ENCODE data around the gene RPL10. TPM values are rescaled to one million over a fixed set of nuclear protein-coding genes. Genes with fewer than 3 reads are reported as not detected.
A peak's percentile ranks its signal among the peaks of the same experiment; 100 is the strongest.

Gene RPL10
- polyA plus RNA-seq, 1 donor from 2014 or later, result 3,689 TPM

- Histone ChIP-seq H4K20me1 (ENCODE audit: insufficient read depth) (no peaks in the 10 kb centered on the region), H2AFZ (ENCODE audit: low read depth, low read length) (no peak overlapping the region), H3K9me3 (ENCODE audit: low read length) (no peaks in the 10 kb centered on the region), H3K27me3 (ENCODE audit: insufficient read depth, low read depth, low read length) (no peaks in the 10 kb centered on the region), H3K9me2 (ENCODE audit: insufficient read depth, low read length) (no peaks in the 10 kb centered on the region), H3K79me2 (replicated peaks; ENCODE audit: insufficient read depth, low read length) (peaks cover 20% of the 10 kb centered on the region), H3K4me3 (ENCODE audit: low read length) (peak overlapping the region; percentile 59), H3F3A (ENCODE audit: insufficient read depth, low read length, poor library complexity, severe bottlenecking) (no peaks in the 10 kb centered on the region), H3K4me2 (ENCODE audit: low read length) (no peak overlapping the region), H3K36me3 (ENCODE audit: insufficient read depth, low read length) (no peaks in the 10 kb centered on the region), H3K27ac (ENCODE audit: low read length) (peak overlapping the region; percentile 85), H3K9ac (ENCODE audit: low read length) (peak overlapping the region; percentile 87)
- TF ChIP-seq SMC3 (conservative IDR thresholded peaks at IDR 0.05; ENCODE audit: poor library complexity) (no peak), MXI1 (conservative IDR thresholded peaks at IDR 0.05; ENCODE audit: poor library complexity, severe bottlenecking) (peak; percentile 30), TAF1 (IDR thresholded peaks at IDR 0.05; ENCODE audit: low read depth) (no peak), POLR2AphosphoS5 (IDR thresholded peaks at IDR 0.05) (peak; percentile 74), REST (IDR thresholded peaks at IDR 0.05; ENCODE audit: borderline replicate concordance) (no peak), EZH2 (IDR thresholded peaks at IDR 0.05; ENCODE audit: borderline replicate concordance, insufficient read depth, low read length, poor library complexity, severe bottlenecking) (no peak), EP300 (conservative IDR thresholded peaks at IDR 0.05; ENCODE audit: poor library complexity, severe bottlenecking) (no peak)
- TF ChIP-seq, protein P1, sequence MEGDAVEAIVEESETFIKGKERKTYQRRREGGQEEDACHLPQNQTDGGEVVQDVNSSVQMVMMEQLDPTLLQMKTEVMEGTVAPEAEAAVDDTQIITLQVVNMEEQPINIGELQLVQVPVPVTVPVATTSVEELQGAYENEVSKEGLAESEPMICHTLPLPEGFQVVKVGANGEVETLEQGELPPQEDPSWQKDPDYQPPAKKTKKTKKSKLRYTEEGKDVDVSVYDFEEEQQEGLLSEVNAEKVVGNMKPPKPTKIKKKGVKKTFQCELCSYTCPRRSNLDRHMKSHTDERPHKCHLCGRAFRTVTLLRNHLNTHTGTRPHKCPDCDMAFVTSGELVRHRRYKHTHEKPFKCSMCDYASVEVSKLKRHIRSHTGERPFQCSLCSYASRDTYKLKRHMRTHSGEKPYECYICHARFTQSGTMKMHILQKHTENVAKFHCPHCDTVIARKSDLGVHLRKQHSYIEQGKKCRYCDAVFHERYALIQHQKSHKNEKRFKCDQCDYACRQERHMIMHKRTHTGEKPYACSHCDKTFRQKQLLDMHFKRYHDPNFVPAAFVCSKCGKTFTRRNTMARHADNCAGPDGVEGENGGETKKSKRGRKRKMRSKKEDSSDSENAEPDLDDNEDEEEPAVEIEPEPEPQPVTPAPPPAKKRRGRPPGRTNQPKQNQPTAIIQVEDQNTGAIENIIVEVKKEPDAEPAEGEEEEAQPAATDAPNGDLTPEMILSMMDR (IDR thresholded peaks at IDR 0.05; ENCODE audit: poor library complexity, severe bottlenecking), result no peak
Measured at GRCh38 chrX:154436374-154436982, 38.3 kb downstream of the RPL10 start.

DNA sequence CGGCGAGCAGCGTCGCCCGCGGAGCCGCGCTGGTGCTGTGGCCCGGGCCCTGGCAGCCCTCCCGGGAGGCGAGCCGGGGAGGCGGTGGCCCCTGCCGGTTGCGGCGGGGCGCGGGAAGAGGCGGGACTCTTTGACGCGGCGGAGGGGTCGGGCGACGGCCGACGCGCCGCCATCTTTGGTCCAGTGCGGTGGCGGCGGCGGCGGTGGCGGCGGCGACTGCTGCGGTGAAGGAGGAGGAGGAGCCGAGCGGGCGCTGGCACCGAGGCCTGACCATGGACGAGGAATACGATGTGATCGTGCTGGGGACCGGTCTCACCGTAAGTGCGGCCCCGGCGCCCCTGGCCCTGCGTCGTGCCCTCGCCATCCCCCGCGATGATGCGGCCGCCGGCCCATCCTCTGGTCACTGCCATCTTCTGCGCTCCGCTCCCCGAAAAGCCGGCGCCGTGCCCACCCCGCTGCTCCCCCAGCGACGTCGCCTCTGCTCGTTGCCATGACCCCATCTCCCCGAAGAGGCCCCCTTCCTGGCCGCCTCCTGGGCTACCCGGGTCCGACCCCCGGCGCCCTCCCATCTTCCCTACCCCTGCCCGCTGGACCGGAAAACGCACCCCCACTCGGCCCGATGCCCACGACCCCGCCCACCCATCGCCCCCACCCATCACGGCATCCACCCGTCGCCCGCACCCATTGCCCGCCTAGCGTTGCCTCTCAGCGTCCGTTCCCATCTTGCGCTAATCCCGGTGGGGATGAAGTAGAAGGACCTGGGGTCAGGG is 39.0 kb downstream of the RPL10 start, which contains the start of gene GDI1:
Gene GDI1, plus strand, starts transcription at position 172 of the 770 bp plus-strand sequence. Its CDS starts 101 bp downstream, at position 273.
- H3K36me3 ChIP-seq (ENCODE audit: insufficient read depth, low read length), result no peaks in the 10 kb centered on the region
- H3K9me2 ChIP-seq (ENCODE audit: insufficient read depth, low read length), result no peaks in the 10 kb centered on the region
- peak within 1 kb of the TSS; percentile 68 for H3K4me2 ChIP-seq (ENCODE audit: low read length)
- no peaks in the 10 kb centered on the region for H3K9me3 ChIP-seq (ENCODE audit: low read length)
- no peaks in the 10 kb centered on the region for H3K27me3 ChIP-seq (ENCODE audit: insufficient read depth, low read depth, low read length)
- H4K20me1 ChIP-seq (ENCODE audit: insufficient read depth), result no peaks in the 10 kb centered on the region
- TF ChIP-seq EZH2 (IDR thresholded peaks at IDR 0.05; ENCODE audit: borderline replicate concordance, insufficient read depth, low read length, poor library complexity, severe bottlenecking), result no peak
- TF ChIP-seq RAD21 (conservative IDR thresholded peaks at IDR 0.05), result no peak
- TF ChIP-seq, protein P1 (IDR thresholded peaks at IDR 0.05; ENCODE audit: poor library complexity, severe bottlenecking), result no peak
- TF ChIP-seq MXI1 (conservative IDR thresholded peaks at IDR 0.05; ENCODE audit: poor library complexity, severe bottlenecking), result peak; percentile 9
- TF ChIP-seq SMC3 (conservative IDR thresholded peaks at IDR 0.05; ENCODE audit: poor library complexity), result no peak
- peak; percentile 96 for TF ChIP-seq REST (IDR thresholded peaks at IDR 0.05; ENCODE audit: borderline replicate concordance)
- peak; percentile 8 for TF ChIP-seq EP300 (conservative IDR thresholded peaks at IDR 0.05; ENCODE audit: poor library complexity, severe bottlenecking)
- TF ChIP-seq POLR2AphosphoS5 (IDR thresholded peaks at IDR 0.05), result peak; percentile 94
- peak; percentile 92 for TF ChIP-seq TAF1 (IDR thresholded peaks at IDR 0.05; ENCODE audit: low read depth)
- no peaks in the 10 kb centered on the region for H3F3A ChIP-seq (ENCODE audit: insufficient read depth, low read length, poor library complexity, severe bottlenecking)
- peak within 1 kb of the TSS; percentile 87 for H3K9ac ChIP-seq (ENCODE audit: low read length)
- peak within 1 kb of the TSS; percentile 85 for H3K27ac ChIP-seq (ENCODE audit: low read length)
- no peak within 1 kb of the TSS for H2AFZ ChIP-seq (ENCODE audit: low read depth, low read length)
- peak within 1 kb of the TSS; percentile 80 for H3K4me3 ChIP-seq (ENCODE audit: low read length)
- H3K79me2 ChIP-seq (replicated peaks; ENCODE audit: insufficient read depth, low read length), result peaks cover 20% of the 10 kb centered on the region

Measured in neural cell (in vitro differentiated cells).